Lower leg skin (tissue), 3 donors: ENCODE measurements around the gene DPY30.

Experiments used
- POLR2A ChIP-seq, 2 donors: fragments of 450-650 bp; IDR thresholded peaks; one replicate each; pipeline ENCODE4 v1.6.1; 2016 to 2017; ENCODE audit warnings: antibody characterized with exemption in 2 of 2, mild to moderate bottlenecking in 1 of 2, moderate library complexity in 1 of 2
- TF ChIP-seq, protein P1 (sequence below), 3 donors: fragments of 450-650 bp; IDR thresholded peaks; one replicate each; pipeline ENCODE4 v1.5.1; 2016; ENCODE audit warnings: antibody characterized with exemption in 3 of 3, mild to moderate bottlenecking in 3 of 3, moderate library complexity in 2 of 3

DNA sequence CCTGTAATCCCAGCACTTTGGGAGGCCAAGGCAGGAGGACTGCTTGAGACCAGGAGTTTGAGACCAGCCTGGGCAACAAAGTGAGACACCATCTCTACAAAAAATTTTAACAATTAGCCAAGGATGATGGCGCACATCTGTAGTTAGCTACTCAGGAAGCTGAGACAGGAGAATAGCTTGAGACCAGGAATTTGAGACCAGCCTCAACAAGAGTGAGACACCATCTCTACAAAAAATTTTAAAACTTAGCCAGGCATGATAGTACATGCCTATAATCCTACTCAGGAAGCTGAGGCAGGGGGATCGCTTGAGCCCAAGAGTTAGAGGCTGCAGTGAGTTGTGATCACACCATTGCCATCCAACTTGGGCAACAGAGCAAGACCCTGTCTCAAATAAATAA is 35.8 kb downstream of the DPY30 start:
- TF ChIP-seq POLR2A (IDR thresholded peaks at IDR 0.05): no peak
- TF ChIP-seq, protein P1, sequence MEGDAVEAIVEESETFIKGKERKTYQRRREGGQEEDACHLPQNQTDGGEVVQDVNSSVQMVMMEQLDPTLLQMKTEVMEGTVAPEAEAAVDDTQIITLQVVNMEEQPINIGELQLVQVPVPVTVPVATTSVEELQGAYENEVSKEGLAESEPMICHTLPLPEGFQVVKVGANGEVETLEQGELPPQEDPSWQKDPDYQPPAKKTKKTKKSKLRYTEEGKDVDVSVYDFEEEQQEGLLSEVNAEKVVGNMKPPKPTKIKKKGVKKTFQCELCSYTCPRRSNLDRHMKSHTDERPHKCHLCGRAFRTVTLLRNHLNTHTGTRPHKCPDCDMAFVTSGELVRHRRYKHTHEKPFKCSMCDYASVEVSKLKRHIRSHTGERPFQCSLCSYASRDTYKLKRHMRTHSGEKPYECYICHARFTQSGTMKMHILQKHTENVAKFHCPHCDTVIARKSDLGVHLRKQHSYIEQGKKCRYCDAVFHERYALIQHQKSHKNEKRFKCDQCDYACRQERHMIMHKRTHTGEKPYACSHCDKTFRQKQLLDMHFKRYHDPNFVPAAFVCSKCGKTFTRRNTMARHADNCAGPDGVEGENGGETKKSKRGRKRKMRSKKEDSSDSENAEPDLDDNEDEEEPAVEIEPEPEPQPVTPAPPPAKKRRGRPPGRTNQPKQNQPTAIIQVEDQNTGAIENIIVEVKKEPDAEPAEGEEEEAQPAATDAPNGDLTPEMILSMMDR (IDR thresholded peaks at IDR 0.05): no peak
